Hepatic stellate cell (primary cell): ENCODE data around the gene GPR137C.

ENCODE experiments used
- DNase-seq: peaks from one replicate; pipeline ENCODE4 v3.0.0; 2011; ENCODE audit warnings: low spot score

Gene GPR137C, protein sequence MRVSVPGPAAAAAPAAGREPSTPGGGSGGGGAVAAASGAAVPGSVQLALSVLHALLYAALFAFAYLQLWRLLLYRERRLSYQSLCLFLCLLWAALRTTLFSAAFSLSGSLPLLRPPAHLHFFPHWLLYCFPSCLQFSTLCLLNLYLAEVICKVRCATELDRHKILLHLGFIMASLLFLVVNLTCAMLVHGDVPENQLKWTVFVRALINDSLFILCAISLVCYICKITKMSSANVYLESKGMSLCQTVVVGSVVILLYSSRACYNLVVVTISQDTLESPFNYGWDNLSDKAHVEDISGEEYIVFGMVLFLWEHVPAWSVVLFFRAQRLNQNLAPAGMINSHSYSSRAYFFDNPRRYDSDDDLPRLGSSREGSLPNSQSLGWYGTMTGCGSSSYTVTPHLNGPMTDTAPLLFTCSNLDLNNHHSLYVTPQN

DNA sequence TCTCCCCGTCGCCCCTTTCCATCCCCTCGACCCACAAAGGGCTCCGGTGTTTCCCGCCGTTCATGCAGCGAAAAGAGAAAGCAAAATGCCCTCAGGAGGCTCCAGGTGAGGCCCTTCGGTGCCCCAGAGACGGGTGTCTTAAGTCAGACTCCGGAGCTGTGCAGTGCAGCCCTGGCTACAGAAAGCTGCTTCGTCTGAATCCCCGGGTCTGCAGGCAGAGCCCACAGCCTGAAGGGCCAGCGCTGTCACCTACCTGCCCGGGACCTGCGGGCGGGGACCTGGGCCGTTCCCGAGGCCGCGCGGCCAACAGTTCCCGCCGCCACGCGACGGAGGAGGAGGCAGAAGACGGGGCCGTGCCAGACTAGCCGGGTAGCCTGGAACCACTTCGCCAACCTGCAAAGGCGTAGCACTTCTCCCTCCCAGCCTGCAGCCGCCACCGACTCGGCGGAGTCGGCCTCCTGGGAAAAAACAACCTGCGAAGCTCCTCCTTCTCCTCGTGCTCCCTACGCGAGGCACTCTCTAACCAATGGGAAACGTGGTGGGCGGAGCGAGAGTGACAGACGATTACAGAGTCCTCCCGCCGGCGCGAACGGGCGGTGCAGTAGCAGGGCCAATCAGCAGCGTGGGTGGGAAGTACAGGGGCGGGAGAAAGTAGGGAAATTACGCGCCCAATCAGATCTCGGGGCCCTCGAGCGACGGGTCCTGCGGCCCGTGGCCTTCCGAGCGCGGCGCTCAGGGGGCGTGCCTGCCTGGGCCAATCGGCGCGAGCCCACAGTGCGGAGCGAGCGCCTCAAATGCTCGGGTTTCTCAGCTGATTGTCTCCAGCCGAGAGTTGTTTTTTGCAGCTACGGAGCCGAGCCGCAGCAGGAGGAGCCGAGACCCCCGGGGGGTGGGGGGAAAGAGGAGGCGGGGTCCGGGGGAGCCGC is at the start of gene GPR137C, which contains the start of gene TXNDC16:
Gene GPR137C, plus strand, starts transcription at position 774 of the 926 bp plus-strand sequence. CDS start 312 bp downstream, outside the sequence.
Gene TXNDC16, minus strand, starts transcription at position 443 of the 926 bp plus-strand sequence. CDS start 8,948 bp downstream, outside the sequence.
- DNase-seq, result peak; percentile 97

DNA sequence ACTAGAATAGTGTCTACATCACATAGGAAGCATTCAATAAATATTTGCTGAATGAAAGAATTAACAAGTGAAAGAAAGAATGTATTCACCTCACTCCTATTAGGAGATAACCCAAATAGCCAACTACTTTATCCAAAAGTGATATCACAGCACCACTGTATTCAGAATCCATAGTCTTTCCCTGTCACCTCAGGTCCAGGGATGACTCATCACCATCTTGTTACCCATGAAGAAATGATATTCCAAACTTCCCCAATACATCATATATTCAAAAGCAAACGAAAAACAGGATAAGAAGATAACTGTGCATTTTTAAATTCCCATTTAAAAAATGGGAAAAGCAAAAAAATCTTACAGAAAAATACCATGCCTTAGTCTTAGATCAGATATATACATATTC is 39.4 kb upstream of the GPR137C start:
- no peak for DNase-seq

DNA sequence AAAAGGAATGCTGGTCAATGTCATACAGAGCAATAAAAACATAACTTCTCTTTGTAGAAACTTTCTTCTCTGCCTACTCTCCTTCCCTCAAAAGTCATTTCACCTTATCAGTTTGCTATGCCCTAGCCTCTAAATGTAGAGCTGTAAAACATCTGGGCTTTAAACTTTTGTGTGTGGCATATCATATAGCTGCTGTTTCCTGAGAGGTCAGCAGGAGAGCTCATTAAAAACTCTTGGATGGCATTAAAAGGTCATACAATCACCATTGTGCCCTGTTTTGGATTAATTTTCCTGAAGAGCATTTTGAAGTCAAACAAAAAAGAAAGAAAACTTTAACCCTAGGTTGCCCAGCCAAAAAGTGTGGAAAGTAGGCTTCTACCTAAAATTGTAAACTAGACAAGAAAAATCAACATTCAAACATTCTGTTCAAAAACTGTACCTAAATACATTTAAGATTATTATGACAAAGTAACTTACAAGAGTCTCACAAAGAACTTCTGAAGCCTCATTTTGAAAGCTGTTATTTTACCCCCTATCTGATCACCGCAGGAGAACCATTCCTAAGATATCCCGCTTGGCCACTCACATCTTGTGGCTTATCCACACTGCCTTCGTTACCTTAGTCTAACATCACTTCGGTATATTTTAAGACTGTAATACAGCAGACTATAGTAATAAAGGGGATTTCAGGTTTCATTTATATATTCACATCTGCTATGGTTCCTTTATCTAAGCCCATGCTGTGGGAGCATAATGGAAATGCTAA is 38.4 kb upstream of the GPR137C start:
- DNase-seq, result no peak

DNA sequence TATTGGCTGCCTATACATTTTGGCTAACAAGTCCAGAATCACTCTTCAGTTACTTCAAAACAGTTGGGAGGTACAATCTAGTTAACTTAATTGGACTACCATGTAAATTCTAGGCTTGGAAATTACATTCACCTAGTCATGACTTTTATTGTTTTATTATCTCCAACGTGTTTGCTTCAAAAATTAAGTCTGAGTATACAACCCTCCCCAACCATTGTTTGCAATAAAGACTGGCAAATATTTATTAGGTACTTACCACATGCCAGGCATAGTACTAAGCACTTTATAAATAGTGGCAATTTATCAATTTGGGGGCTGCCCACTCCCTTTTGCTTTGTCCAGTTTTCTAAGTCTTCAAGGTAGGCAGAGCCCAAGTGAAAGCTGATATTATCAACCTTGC is 30.6 kb upstream of the GPR137C start:
- DNase-seq, result no peak

DNA sequence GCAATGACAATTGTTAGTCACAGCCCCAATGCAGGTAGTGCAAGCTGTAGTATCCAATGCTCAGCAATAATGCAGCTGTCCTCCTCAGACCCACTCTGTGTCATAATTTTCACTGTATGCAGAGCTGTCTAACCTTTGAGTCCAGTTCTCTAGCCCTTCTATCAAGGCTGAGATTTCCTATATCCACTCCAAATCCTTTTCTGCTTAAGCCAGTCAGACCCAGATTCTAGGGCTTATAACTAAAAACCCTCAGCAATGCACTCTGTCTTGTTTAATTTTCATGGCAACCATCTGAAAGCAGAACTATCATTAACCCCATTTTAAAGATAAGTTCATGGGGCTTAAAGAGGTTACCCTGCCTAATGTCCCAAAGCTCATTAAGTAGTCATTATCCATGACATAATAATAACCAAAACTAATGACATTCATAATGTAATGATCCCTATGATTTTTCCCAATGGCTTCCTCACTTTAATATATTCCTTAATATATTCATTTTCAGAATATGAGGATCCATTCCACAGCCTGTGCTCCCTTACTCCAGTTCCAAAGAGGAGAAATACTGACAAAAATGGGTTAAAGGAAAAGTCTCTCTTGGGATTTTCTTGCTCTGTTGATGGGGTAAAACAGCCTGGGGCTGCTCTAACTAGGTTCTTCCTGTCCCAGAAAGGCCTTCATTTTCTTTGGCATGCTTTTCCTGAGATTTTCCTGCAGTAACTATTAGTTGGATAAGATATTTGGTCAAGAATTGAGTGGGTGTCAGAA is 29.9 kb upstream of the GPR137C start:
- DNase-seq, result no peak

DNA sequence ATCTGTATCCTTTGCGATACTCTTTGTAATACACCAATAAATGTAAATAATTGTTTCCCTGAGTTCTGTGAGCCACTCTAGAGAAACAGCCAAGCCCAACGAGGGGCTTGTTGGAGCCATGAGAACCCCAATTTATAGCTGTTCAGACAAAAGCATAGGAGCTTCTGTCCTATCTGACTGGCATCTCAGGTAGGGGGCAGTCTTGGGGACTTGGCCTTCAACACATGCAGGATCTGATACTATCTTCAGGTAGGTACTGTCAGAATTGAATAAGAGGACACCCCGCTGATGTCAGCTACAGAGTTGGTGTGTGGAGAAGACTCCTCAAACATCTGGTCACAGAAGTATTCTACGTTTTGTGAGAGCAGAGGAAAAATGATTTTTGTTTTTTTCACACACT is 25.6 kb upstream of the GPR137C start:
- no peak for DNase-seq

DNA sequence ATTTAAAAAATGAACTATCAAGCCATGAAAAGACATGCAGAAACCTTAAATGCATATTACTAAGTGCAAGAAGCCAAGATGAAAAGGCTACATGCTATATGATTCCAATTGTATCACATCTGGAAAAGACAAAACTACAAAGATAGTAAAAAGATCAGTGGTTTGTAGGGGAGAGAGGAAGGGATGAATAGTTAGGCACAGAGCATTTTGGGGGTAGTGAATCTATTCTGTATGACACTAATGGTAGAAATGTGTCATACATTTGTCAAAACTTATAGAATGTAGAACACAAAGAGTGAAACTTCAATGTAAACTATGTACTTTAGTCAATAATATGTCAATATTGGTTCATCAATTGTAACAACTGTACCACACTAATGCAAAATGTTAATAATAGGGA is 21.2 kb upstream of the GPR137C start:
- no peak for DNase-seq

DNA sequence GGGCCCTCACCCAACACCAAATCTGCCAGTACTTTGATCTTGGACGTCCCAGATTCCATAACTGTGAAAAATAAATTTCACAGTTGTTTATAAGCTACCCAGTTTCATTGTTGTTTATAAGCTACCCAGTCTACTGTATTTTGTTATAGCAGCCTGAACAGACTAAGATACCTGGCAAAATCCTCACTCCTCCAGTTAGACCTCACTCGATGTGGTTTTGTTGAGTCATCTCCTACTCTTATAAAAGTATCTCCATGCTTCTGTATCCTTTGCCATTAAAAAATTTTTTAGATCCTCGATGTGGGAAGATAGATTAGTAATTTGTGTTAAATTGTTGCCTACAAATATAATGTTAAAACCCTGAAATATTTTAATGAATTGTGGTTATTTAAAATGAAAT is 16.4 kb upstream of the GPR137C start:
- DNase-seq, result no peak

DNA sequence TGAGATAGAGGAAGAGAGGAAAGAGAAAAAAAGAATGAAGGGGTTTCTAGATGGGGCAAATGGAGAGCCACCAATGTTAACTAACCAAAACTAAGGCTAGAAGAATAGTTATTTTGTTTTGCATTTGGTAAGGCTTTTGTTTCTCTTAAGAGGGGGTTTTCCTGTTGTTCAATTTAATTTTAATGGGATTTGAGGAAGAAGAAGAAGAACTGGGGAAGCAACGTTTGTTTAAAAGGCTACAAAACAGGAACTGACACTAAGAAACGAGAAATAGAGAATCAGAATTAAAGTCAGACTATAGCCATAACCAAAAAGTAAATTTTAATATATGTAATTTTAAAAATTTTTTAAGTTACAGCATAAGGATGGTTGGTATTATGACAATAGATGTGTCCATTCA is 14.0 kb upstream of the GPR137C start:
- DNase-seq, result no peak

DNA sequence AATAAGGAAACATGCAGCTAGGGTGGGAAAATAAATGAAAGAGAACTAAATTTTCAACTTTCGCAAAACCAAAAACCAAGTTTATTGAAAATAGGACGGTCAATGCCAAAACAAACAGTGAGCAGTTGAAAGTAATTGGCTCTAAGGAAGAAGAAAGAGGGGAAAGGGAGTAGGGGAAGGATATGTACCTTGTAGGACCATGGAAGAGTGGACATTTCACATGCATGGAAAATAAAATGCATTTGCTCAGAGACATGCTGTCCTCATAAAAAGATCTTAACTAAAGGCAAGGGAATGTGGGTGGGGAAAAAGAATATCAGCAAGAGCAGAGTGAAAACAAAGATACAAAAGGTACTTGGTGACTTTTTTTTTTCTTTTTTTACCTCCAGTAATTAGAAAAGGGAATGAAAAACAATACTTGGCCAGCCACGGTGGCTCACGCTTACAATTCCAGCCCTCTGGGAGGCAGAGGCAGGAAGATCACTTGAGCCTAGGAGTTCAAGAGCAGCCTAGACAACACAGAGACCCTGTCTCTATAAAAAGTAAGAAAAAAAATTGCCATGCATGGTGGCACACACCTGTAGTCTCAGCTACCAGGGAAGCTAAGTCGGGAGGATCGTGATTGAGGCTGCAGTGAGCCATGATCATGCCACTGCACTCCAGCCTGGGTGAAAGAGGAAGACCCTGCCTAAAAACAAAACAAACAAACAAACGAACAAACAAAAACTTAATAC is 6.9 kb upstream of the GPR137C start:
- DNase-seq, result no peak

DNA sequence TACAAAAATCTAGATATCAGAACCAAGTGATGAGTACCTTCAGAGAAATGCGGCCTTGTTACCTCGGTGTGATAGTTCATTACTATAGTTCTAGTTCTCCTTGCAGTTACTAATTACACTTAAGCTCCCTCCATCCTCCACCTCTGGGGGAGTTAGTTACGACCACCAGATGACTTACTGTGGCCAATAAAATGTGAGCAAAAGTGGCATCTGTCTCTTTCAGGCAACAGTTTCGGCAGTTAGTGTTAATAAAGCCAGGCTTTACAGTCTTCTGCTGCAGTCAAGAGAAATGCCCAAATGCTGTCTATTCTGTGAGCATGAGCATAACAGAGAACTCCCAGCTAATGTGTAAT is 6.3 kb upstream of the GPR137C start:
- no peak for DNase-seq

DNA sequence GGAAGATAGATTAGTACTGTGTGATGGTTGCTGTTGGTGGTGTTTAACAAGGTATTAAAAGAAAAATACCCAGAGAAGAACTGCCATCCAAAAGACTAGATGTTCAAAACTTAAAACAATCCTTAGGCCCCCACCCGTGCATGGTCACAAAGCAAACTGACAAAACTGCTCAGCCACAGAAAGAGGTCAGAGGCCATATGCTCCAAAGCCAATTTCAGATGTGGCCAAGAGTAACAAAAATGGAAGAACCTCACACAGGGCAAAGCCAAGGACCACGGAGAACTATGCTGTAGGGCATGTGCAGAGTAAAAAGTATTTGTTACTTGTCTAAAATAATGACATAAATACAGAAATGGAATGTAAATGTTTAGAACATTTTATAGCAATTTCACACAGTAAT is 5.6 kb upstream of the GPR137C start:
- DNase-seq, result no peak

DNA sequence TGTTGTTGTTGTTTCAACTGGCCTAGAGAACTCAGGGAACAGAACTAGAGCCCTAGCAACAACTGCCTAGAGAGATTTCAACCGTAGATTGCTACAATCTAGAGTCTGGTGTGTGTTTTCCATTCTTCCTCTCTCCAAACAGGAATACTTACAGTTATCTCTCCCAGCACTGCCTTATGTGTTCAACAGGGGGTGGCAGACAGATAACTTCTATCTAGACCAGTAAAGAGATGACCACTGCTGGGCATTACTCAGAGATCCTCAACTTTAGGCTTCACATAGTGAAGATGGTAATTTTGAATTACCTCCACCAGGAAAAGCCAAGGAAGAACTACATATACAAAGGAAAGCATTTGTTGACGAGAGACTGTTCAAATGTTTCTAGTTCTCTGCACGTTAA is 5.1 kb upstream of the GPR137C start:
- DNase-seq, result no peak

DNA sequence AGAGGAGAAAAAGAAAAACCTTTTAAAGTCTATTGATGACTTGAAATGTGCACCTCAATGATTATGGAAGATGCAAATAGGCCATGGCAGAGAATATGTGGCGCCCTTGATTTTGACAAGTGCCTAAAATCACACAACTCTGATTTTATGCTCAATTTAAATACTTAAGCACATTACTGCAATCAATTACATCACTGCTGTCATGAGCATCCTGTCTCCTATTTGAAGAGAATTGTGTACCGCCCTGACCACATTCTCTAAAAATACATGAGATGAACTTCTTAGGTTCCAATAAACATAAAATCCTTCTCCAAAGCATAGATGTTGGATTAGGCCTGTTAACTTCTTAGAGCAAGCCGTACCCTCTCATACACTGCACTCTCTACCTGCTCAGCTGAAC is 2.0 kb upstream of the GPR137C start:
- no peak for DNase-seq

DNA sequence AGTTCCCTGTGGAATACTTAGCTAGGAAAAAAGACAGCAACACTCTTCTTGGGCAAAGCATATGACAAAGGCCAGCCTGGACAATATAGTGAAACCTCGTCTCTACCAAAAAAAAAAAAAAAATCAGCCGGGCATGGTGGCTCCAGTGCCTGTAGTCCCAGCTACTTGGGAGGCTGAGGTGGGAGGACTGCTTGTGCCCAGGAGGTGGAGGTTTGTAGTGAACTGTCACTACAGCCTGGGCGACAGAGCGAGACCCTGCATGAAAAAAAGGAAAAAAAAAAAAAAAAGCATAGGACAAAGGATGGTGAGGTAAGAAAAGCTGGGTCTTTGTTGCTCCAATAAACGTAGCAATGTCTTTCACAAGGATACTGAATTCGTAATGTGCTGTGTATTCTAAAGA is 1.4 kb upstream of the GPR137C start:
- DNase-seq, result no peak

DNA sequence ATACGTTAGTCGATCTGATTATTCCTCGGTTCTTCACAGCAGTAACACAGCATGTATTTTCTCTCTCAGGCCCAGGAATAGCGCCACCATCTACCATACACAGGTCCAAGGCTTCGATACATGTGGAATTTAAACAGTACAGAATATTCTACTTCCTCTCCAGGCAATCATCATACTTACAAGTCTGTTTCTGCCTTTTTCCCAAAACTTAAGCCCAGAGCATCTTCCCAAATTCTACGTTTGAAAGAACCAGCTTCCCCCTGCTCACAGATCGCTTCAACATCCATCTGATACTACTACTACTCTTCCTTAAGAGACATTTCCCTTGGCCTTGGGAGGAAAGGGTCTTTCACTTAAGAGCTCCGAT is 957 bp upstream of the GPR137C start:
- DNase-seq, result no peak

DNA sequence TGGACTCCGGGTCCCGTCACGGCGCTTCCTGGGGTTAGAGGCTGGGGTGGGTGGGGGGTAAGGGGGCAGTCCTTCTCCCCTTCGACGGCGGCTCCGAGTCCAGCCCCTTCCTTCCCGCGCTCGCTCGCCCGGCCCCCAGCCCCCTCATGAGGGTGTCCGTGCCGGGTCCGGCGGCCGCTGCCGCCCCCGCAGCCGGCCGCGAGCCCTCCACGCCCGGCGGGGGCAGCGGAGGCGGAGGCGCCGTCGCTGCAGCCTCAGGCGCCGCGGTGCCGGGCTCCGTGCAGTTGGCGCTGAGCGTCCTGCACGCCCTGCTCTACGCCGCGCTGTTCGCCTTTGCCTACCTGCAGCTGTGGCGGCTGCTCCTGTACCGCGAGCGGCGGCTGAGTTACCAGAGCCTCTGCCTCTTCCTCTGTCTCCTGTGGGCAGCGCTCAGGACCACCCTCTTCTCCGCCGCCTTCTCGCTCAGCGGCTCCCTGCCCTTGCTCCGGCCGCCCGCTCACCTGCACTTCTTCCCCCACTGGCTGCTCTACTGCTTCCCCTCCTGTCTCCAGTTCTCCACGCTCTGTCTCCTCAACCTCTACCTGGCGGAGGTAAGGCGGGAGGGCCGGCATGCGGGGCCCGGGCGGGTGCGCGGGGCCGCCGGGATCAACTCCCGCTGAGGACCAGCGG is 500 bp downstream of the GPR137C start:
- no peak for DNase-seq

DNA sequence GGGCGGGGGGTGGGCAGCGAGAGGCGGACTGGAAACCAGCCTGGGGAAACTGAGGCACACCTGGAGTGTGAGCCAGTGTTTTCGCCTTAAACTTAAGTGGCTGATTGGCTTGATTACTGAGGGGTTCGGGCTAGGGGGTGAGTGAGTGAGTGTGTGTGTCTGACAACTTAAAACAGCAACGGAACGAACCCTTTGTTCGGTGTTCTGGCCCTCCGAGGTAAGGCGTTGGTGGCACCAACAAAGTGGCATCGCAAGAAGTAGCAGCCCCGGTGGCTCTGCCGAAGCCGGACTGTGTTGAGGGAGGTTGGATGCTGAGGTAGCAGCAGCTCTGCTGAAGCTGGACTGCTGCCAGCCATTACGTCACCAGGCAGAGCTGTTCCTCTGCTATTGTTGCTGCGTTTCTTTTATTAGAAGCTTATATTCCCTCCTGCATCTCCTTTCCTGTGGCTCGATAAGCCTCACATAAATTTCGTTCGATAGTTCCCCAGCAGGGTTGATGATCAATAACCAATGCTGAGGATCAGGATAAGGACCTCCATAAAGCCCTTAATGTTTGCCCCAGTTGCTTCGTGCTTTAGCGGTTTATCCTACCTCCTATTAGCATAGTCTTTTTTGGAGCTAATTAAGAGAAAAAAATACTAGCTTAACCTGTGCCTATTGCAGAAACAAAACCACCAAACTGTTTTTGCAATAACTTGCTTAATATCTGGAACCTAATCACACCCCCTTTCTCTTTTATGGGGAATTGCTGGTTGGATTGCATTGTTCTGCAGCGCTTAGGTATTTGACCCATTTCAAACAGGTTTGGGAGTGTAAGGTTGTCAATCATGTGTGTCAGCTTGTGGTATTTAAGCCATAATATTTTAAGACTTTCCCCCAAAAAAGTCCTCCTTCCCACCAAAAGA is 1.3 kb downstream of the GPR137C start:
- DNase-seq, result peak; percentile 51

DNA sequence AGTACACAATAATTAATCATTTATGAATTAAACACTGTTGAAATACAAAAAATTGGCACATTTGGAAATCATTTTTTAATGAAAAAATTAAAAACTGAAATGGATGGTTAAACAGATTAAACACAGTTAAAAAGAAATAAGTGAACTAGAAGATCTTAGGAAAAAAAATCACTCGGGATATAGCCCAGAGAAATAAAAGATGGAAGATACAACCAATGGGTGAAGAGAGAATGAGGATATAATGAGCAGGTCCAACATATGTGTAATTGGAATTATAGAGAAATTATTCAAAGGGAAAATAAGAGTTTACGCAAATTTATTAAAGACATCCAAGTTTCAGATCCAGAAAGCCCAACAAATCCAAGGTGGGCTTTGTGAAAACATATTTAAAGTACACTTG is 6.1 kb downstream of the GPR137C start:
- DNase-seq, result no peak
